Endothelial cell of umbilical vein (primary cell): ENCODE data around the gene UST. TPM values are rescaled to one million over a fixed set of nuclear protein-coding genes. Genes with fewer than 3 reads are reported as not detected.
A peak's percentile ranks its signal among the peaks of the same experiment; 100 is the strongest.

ENCODE experiments used
- BruUV-seq: library from RNA; stranded (reverse); fragments of 400-500 nt; replicated peaks from 2 replicates; lab custom pipeline; 2021; lab: Mats Ljungman, UMichigan
- CTCF ChIA-PET: fragments of 300-600, 350-600 bp; sonication (Branson Sonifier 250); formaldehyde crosslinking; loops from one replicate; lab custom pipeline; 2021; ENCODE audit warnings: antibody characterized with exemption, inconsistent platforms; lab: Charles Lee
- POLR2A ChIA-PET: fragments of 300-600, 350-600 bp; sonication (Branson Sonifier 250); formaldehyde crosslinking; loops from one replicate; lab custom pipeline; 2021; ENCODE audit warnings: antibody characterized with exemption, inconsistent platforms; lab: Charles Lee
- DNase-seq: peaks from one replicate; pipeline ENCODE4 v3.0.0-alpha.2; 2011; ENCODE audit warnings: low read depth, low spot score
- FAIRE-seq: peaks from 2 replicates; lab custom pipeline; 2011; peaks lifted over from hg19 to GRCh38; lab: Jason Lieb, UNC
- H2AFZ ChIP-seq: 2 replicates; pipeline ENCODE4 v1.6.0; 2012; ENCODE audit warnings: low read depth, low read length, control low read depth, inconsistent platforms
- H3K27ac ChIP-seq: 2 replicates; pipeline ENCODE4 v1.5.1; 2011; ENCODE audit warnings: low read depth, mild to moderate bottlenecking, control low read depth, low read length, moderate library complexity; ENCODE audit not compliant: insufficient read depth
- H3K27me3 ChIP-seq, 2 experiments: 2 replicates each; pipeline versions ENCODE4 v1.6.0 to v1.6.1; 2011; ENCODE audit warnings: low read length in 2 of 2, mixed read lengths in 1 of 2; ENCODE audit not compliant: control insufficient read depth in 2 of 2, insufficient read depth in 2 of 2
- H3K36me3 ChIP-seq, 2 experiments: 2 replicates in 1 of 2; 3 replicates in 1 of 2; pipeline ENCODE4 v1.5.1; 2011; ENCODE audit warnings: low read length in 2 of 2, mild to moderate bottlenecking in 1 of 2, moderate library complexity in 1 of 2; ENCODE audit not compliant: control insufficient read depth in 2 of 2, insufficient read depth in 2 of 2; ENCODE audit errors: extremely low read depth in 1 of 2
- H3K4me1 ChIP-seq: 3 replicates; pipeline ENCODE4 v1.5.1; 2011; ENCODE audit warnings: mild to moderate bottlenecking, low read length; ENCODE audit not compliant: control insufficient read depth, insufficient read depth; ENCODE audit errors: extremely low read depth
- H3K4me2 ChIP-seq: 2 replicates; pipeline ENCODE4 v1.6.1; 2011; ENCODE audit warnings: low read length, control low read depth, mixed read lengths; ENCODE audit not compliant: insufficient read depth
- H3K4me3 ChIP-seq, 3 experiments: fragments of 200-600 bp in 1 of 3; sonication (generic), shearing (Covaris generic) in 1 of 3; replicated peaks in 1 of 3; 2 replicates each; pipeline ENCODE4 v1.5.1; 2011 to 2016; ENCODE audit warnings: control low read depth in 3 of 3, low read length in 3 of 3, mild to moderate bottlenecking in 2 of 3, inconsistent platforms in 1 of 3, low read depth in 1 of 3, moderate library complexity in 1 of 3; ENCODE audit not compliant: insufficient read depth in 1 of 3
- H3K79me2 ChIP-seq: 2 replicates; pipeline ENCODE4 v1.6.0; 2012; ENCODE audit warnings: low read length, inconsistent platforms; ENCODE audit not compliant: control insufficient read depth, insufficient read depth
- H3K9ac ChIP-seq: replicated peaks from 2 replicates; pipeline ENCODE3; 2011; ENCODE audit warnings: low read length, control low read depth; ENCODE audit not compliant: insufficient read depth; ENCODE audit errors: extremely low read depth
- H3K9me1 ChIP-seq: replicated peaks from 3 replicates; pipeline ENCODE4 v1.6.0; 2011; ENCODE audit warnings: mild to moderate bottlenecking, low read length; ENCODE audit not compliant: control insufficient read depth, insufficient read depth; ENCODE audit errors: extremely low read depth
- H3K9me3 ChIP-seq: replicated peaks from 2 replicates; pipeline ENCODE4 v1.5.1; 2012; ENCODE audit warnings: low read length, inconsistent platforms; ENCODE audit not compliant: control insufficient read depth, insufficient read depth
- H4K20me1 ChIP-seq: replicated peaks from 2 replicates; pipeline ENCODE3; 2011; ENCODE audit warnings: mild to moderate bottlenecking, low read length; ENCODE audit not compliant: control insufficient read depth, insufficient read depth; ENCODE audit errors: extremely low read depth
- EZH2 ChIP-seq: IDR thresholded peaks from 2 replicates; pipeline ENCODE4 v1.6.1; 2012; ENCODE audit warnings: borderline replicate concordance, low read depth, mild to moderate bottlenecking, moderate library complexity, low read length, inconsistent platforms; ENCODE audit not compliant: severe bottlenecking
- FOS ChIP-seq: IDR thresholded peaks from 2 replicates; pipeline ENCODE4 v1.6.1; 2011; ENCODE audit warnings: mild to moderate bottlenecking, low read length, moderate library complexity, borderline replicate concordance; ENCODE audit not compliant: insufficient read depth
- GATA2 ChIP-seq: IDR thresholded peaks from 2 replicates; pipeline ENCODE4 v1.7.0; 2011; ENCODE audit warnings: low read depth, mild to moderate bottlenecking, moderate library complexity, mixed read lengths, low read length; ENCODE audit not compliant: insufficient read length, insufficient read depth
- MYC ChIP-seq: IDR thresholded peaks from one replicate; pipeline ENCODE4 v1.6.1; 2011; ENCODE audit warnings: mild to moderate bottlenecking, low read depth, low read length
- POLR2A ChIP-seq: IDR thresholded peaks from 2 replicates; pipeline ENCODE4 v1.6.1; 2012; ENCODE audit warnings: low read depth, mild to moderate bottlenecking, control low read depth, low read length
- POLR2AphosphoS5 ChIP-seq: IDR thresholded peaks from 2 replicates; pipeline ENCODE4 v1.6.1; 2012; ENCODE audit warnings: low read depth, mild to moderate bottlenecking, control low read depth, low read length, moderate library complexity; ENCODE audit not compliant: insufficient read depth
- dilution Hi-C: fragments of 300-500 bp; cut with MboI; formaldehyde crosslinking; loops from one replicate; pipeline ENCODE4 v1.15.0; 2019; ENCODE audit warnings: low sequenced_read_pairs; ENCODE audit not compliant: extremely low pct_ligation_motif_present
- intact Hi-C: fragments of 100-400 bp; cut with micrococcal nuclease; formaldehyde crosslinking; loops from one replicate; pipeline ENCODE4 v1.10.0; 2022
- polyA plus RNA-seq, 4 experiments: library from polyadenylated mRNA; depleted of rRNA in 3 of 4; stranded (reverse) in 3 of 4; unstranded in 1 of 4; fragments of >200 nt; gene quantifications; 2 replicates each; pipeline versions ENCODE4 v1.2.1 to v1.2.3, GENCODE V29; 2011 to 2012; ENCODE audit warnings: missing spikeins in 1 of 4
- total RNA-seq: library from RNA; stranded (reverse); gene quantifications from 2 replicates; pipeline ENCODE4 v1.2.3, GENCODE V29; 2021
- TF ChIP-seq, protein P1 (sequence below), 2 donors: IDR thresholded peaks; 1 replicate in 1 of 2; 2 replicates in 1 of 2; pipeline ENCODE4 v1.5.1; 2011; ENCODE audit warnings: low read length in 2 of 2, mild to moderate bottlenecking in 2 of 2, moderate library complexity in 2 of 2, control low read depth in 1 of 2, inconsistent platforms in 1 of 2, low read depth in 1 of 2; ENCODE audit not compliant: insufficient read depth in 1 of 2; ENCODE audit errors: extremely low read depth in 1 of 2
- TF ChIP-seq, protein P2 (sequence below): IDR thresholded peaks from 2 replicates; pipeline ENCODE4 v1.6.1; 2011; ENCODE audit not compliant: insufficient read depth, insufficient read length

UST gene
- total and polyA plus RNA-seq, 2 donors (not counting 3 experiments of a cell fraction or from before 2014, with no cell fraction given): 0.26 to 0.84 TPM

DNA sequence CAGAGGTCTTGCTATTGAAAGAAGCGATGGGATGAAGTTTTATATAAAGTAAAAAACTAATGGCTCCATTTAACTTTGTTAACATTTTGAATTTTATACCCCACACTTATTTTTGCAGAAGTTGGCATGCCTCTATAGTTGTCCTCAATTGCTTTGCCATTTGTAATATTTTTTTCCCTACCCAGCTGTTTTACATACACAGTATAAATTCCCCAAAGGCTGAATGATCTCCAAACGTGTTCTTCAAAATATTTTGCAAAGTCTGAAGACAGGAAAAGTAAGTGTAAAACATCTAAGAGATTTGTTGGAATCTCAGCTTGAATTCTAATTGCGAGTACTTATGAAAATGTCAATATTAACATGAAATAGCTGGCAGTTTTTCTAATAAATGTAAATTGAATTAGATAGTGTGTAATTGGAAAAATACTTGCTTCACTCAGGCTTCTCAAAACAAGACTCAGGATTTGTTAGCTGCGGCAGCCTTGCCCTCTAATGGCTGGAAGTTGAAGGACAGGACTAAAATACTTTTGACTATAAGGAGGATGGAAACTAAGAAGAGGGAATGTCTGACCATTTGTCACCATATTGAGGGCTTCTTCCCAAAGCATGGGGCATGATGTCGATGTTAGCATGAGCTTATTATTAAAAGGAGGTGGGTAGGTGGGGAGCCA, 226.8 kb downstream of the UST start:
- intact Hi-C loops (no loop called here), dilution Hi-C loops (no loop called here)
- H3K9me1 ChIP-seq: no peaks in the 10 kb centered on the region
- no peak overlapping the region for H3K27ac ChIP-seq
- DNase-seq (no peak), FAIRE-seq (no peak)
- TF ChIP-seq MYC: no peak
- TF ChIP-seq, protein P1, sequence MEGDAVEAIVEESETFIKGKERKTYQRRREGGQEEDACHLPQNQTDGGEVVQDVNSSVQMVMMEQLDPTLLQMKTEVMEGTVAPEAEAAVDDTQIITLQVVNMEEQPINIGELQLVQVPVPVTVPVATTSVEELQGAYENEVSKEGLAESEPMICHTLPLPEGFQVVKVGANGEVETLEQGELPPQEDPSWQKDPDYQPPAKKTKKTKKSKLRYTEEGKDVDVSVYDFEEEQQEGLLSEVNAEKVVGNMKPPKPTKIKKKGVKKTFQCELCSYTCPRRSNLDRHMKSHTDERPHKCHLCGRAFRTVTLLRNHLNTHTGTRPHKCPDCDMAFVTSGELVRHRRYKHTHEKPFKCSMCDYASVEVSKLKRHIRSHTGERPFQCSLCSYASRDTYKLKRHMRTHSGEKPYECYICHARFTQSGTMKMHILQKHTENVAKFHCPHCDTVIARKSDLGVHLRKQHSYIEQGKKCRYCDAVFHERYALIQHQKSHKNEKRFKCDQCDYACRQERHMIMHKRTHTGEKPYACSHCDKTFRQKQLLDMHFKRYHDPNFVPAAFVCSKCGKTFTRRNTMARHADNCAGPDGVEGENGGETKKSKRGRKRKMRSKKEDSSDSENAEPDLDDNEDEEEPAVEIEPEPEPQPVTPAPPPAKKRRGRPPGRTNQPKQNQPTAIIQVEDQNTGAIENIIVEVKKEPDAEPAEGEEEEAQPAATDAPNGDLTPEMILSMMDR (IDR thresholded peaks at IDR 0.05; ENCODE audit: extremely low read depth in 1 of 2, insufficient read depth in 1 of 2, low read depth in 1 of 2, low read length in 2 of 2): peak in 1 of 2 donors; percentile 9
- no peak for TF ChIP-seq POLR2A
- H3K79me2 ChIP-seq: no peaks in the 10 kb centered on the region
- no peak overlapping the region for H3K4me3 ChIP-seq
- CTCF ChIA-PET: interaction anchor here (0.8 to 1.7 kb wide), 3 partner anchors 17 to 414 kb away, joined by 3 read pairs; no protein-coding TSS in a partner anchor
- POLR2A ChIA-PET: no interaction called here
- no peak overlapping the region for H3K9ac ChIP-seq
- no peaks in the 10 kb centered on the region for H3K36me3 ChIP-seq
- H3K27me3 ChIP-seq: peaks cover 7 to 11% of the 10 kb centered on the region in 2 experiments
- H3K4me1 ChIP-seq: no peaks in the 10 kb centered on the region
- H4K20me1 ChIP-seq: no peaks in the 10 kb centered on the region
- H3K9me3 ChIP-seq: no peaks in the 10 kb centered on the region
- no peak overlapping the region for H2AFZ ChIP-seq
- no TSS peak for BruUV-seq
- H3K4me2 ChIP-seq: no peak overlapping the region

DNA sequence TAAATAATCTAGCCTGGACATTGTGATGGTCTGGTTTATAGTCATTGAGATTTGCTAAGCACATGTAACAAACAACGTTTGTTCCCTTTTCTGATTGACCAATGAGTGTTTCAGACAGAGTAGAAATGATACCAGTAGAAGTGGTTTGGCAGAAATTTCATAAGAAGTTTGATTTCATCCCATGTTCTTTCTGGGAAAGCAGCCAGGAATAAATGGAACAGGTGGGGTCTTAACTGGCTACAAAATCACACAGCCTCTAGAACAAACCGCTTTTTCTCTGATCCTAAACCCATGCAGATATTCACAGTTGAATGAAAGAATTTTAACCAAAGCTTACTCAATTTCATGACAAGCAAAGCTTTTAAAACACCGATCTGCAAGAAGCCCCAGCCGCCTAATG, 227.5 kb downstream of the UST start:
- Histone ChIP-seq H3K79me2 (no peaks in the 10 kb centered on the region), H3K9me3 (no peaks in the 10 kb centered on the region), H4K20me1 (no peaks in the 10 kb centered on the region), H3K36me3 (no peaks in the 10 kb centered on the region), H3K27ac (no peak overlapping the region), H3K4me2 (no peak overlapping the region), H3K9ac (no peak overlapping the region), H3K4me3 (no peak overlapping the region), H3K4me1 (no peaks in the 10 kb centered on the region), H2AFZ (no peak overlapping the region), H3K27me3 (peaks cover 7 to 11% of the 10 kb centered on the region in 2 experiments), H3K9me1 (no peaks in the 10 kb centered on the region)
- BruUV-seq: no TSS peak
- ChIA-PET POLR2A (no interaction called here), CTCF (interaction anchor here (0.8 to 1.7 kb wide), 3 partner anchors 18 to 415 kb away, joined by 3 read pairs; no protein-coding TSS in a partner anchor)
- DNase-seq: no peak
- FAIRE-seq: no peak
- intact Hi-C loops: no loop called here
- dilution Hi-C loops: no loop called here
- TF ChIP-seq, protein P2, sequence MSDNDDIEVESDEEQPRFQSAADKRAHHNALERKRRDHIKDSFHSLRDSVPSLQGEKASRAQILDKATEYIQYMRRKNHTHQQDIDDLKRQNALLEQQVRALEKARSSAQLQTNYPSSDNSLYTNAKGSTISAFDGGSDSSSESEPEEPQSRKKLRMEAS: no peak
- TF ChIP-seq EZH2 (no peak), POLR2AphosphoS5 (no peak), GATA2 (no peak), MYC (no peak), POLR2A (no peak), FOS (no peak)
- TF ChIP-seq, protein P1 (IDR thresholded peaks at IDR 0.05; ENCODE audit: extremely low read depth in 1 of 2, insufficient read depth in 1 of 2, low read depth in 1 of 2, low read length in 2 of 2): no peak
